Duodenal mucosa (tissue), 2 donors: ENCODE measurements around the gene SLC1A7.

ENCODE experiments used
- H3K27ac ChIP-seq: one replicate; pipeline ENCODE4 v1.7.0; 2013; ENCODE audit warnings: low read depth, low read length
- H3K27me3 ChIP-seq, 2 donors: one replicate each; pipeline ENCODE4 v1.7.0; 2013; ENCODE audit warnings: low read length in 2 of 2, control low read depth in 1 of 2; ENCODE audit not compliant: insufficient read depth in 2 of 2, control insufficient read depth in 1 of 2
- H3K36me3 ChIP-seq, 2 donors: one replicate each; pipeline ENCODE4 v1.7.0; 2013; ENCODE audit warnings: low read length in 2 of 2, control low read depth in 1 of 2; ENCODE audit not compliant: insufficient read depth in 2 of 2, control insufficient read depth in 1 of 2
- H3K4me1 ChIP-seq, 2 donors: one replicate each; pipeline ENCODE4 v1.7.0; 2013; ENCODE audit warnings: low read length in 2 of 2, control low read depth in 1 of 2; ENCODE audit not compliant: insufficient read depth in 2 of 2, control insufficient read depth in 1 of 2
- H3K4me3 ChIP-seq, 2 donors: one replicate each; pipeline ENCODE4 v1.7.0; 2013; ENCODE audit warnings: low read length in 2 of 2, low read depth in 1 of 2
- H3K9ac ChIP-seq, 2 donors: one replicate each; pipeline ENCODE4 v1.7.0; 2013; ENCODE audit warnings: low read length in 2 of 2, low read depth in 1 of 2
- H3K9me3 ChIP-seq, 2 donors: one replicate each; pipeline ENCODE4 v1.7.0; 2013; ENCODE audit warnings: low read length in 2 of 2, control low read depth in 1 of 2; ENCODE audit not compliant: control insufficient read depth in 1 of 2

Gene SLC1A7

GRCh38 chr1:53162621-53163020 lies 20.2 kb upstream of the SLC1A7 start:
- Histone ChIP-seq H3K4me3 (no peak overlapping the region), H3K4me1 (peaks cover 28 to 33% of the 10 kb centered on the region in 2 donors)

GRCh38 chr1:53160924-53161378 lies 18.5 kb upstream of the SLC1A7 start:
- Histone ChIP-seq H3K27ac (no peak overlapping the region), H3K36me3 (no peaks in the 10 kb centered on the region), H3K4me3 (no peak overlapping the region), H3K4me1 (peaks cover 18 to 20% of the 10 kb centered on the region in 2 donors), H3K9me3 (no peaks in the 10 kb centered on the region), H3K27me3 (no peaks in the 10 kb centered on the region), H3K9ac (no peak overlapping the region)

More at GRCh38 chr1:53162621-53163020, 20.2 kb upstream of the SLC1A7 start:
- Histone ChIP-seq H3K27ac (no peak overlapping the region), H3K36me3 (no peaks in the 10 kb centered on the region), H3K9me3 (no peaks in the 10 kb centered on the region), H3K27me3 (no peaks in the 10 kb centered on the region), H3K9ac (no peak overlapping the region)

- Histone ChIP-seq H3K36me3 (no peaks in the 10 kb centered on the region), H3K9ac (no peak overlapping the region), H3K9me3 (no peaks in the 10 kb centered on the region), H3K27ac (no peak overlapping the region), H3K4me3 (no peak overlapping the region), H3K27me3 (no peaks in the 10 kb centered on the region), H3K4me1 (peaks cover 6 to 12% of the 10 kb centered on the region in 2 donors)
Measured at GRCh38 chr1:53158900-53159299, 16.5 kb upstream of the SLC1A7 start.

- Histone ChIP-seq H3K27ac (no peak overlapping the region), H3K4me3 (no peak overlapping the region), H3K9ac (no peak overlapping the region), H3K4me1 (peaks cover 6 to 8% of the 10 kb centered on the region in 2 donors), H3K36me3 (no peaks in the 10 kb centered on the region), H3K27me3 (no peaks in the 10 kb centered on the region), H3K9me3 (no peaks in the 10 kb centered on the region)
Measured at GRCh38 chr1:53156783-53157182, 14.3 kb upstream of the SLC1A7 start.

GRCh38 chr1:53155945-53156344 lies 13.5 kb upstream of the SLC1A7 start:
- H3K9me3 ChIP-seq: no peaks in the 10 kb centered on the region
- H3K27me3 ChIP-seq: no peaks in the 10 kb centered on the region
- H3K4me1 ChIP-seq: peaks cover 2 to 6% of the 10 kb centered on the region in 2 donors
- no peak overlapping the region for H3K9ac ChIP-seq
- no peak overlapping the region for H3K4me3 ChIP-seq
- H3K36me3 ChIP-seq: no peaks in the 10 kb centered on the region
- no peak overlapping the region for H3K27ac ChIP-seq

- Histone ChIP-seq H3K9ac (no peak overlapping the region), H3K9me3 (no peaks in the 10 kb centered on the region), H3K36me3 (no peaks in the 10 kb centered on the region), H3K4me3 (no peak overlapping the region), H3K27me3 (no peaks in the 10 kb centered on the region), H3K27ac (no peak overlapping the region), H3K4me1 (peaks cover 0 to 4% of the 10 kb centered on the region in 2 donors)
Measured at GRCh38 chr1:53155534-53155933, 13.1 kb upstream of the SLC1A7 start.

- no peak overlapping the region for H3K4me3 ChIP-seq
Measured at GRCh38 chr1:53154859-53155438, 12.5 kb upstream of the SLC1A7 start.

GRCh38 chr1:53153752-53154151 lies 11.3 kb upstream of the SLC1A7 start:
- no peaks in the 10 kb centered on the region for H3K9me3 ChIP-seq
- H3K9ac ChIP-seq: no peak overlapping the region
- H3K4me1 ChIP-seq: no peaks in the 10 kb centered on the region
- H3K27ac ChIP-seq: no peak overlapping the region
- H3K36me3 ChIP-seq: no peaks in the 10 kb centered on the region
- H3K27me3 ChIP-seq: no peaks in the 10 kb centered on the region
- no peak overlapping the region for H3K4me3 ChIP-seq

More at GRCh38 chr1:53154859-53155438, 12.5 kb upstream of the SLC1A7 start:
- Histone ChIP-seq H3K9me3 (no peaks in the 10 kb centered on the region), H3K4me1 (peaks cover 0 to 4% of the 10 kb centered on the region in 2 donors), H3K27ac (no peak overlapping the region), H3K27me3 (no peaks in the 10 kb centered on the region), H3K36me3 (no peaks in the 10 kb centered on the region), H3K9ac (no peak overlapping the region)

GRCh38 chr1:53148123-53148522 lies 5.7 kb upstream of the SLC1A7 start:
- Histone ChIP-seq H3K27ac (no peak overlapping the region), H3K4me3 (no peak overlapping the region), H3K27me3 (no peaks in the 10 kb centered on the region), H3K9ac (no peak overlapping the region), H3K4me1 (peaks cover 19 to 20% of the 10 kb centered on the region in 2 donors), H3K36me3 (no peaks in the 10 kb centered on the region), H3K9me3 (no peaks in the 10 kb centered on the region)

GRCh38 chr1:53147174-53147573 lies 4.7 kb upstream of the SLC1A7 start:
- no peaks in the 10 kb centered on the region for H3K27me3 ChIP-seq
- H3K4me1 ChIP-seq: peaks cover 19 to 20% of the 10 kb centered on the region in 2 donors
- H3K9me3 ChIP-seq: no peaks in the 10 kb centered on the region
- no peaks in the 10 kb centered on the region for H3K36me3 ChIP-seq
- H3K27ac ChIP-seq: no peak overlapping the region
- no peak overlapping the region for H3K9ac ChIP-seq
- H3K4me3 ChIP-seq: no peak overlapping the region
